SK-N-MC (cell line): ENCODE data around the gene GFER.

Source experiments
- EZH2 ChIP-seq: fragments of 200-600 bp; sonication (generic); IDR thresholded peaks from one replicate; pipeline ENCODE4 v1.6.1; 2017; ENCODE audit warnings: antibody characterized with exemption
- FOXP2 ChIP-seq: optimal IDR thresholded peaks from 2 replicates; pipeline ENCODE3; 2011; ENCODE audit warnings: mild to moderate bottlenecking, moderate library complexity; ENCODE audit not compliant: insufficient read depth; ENCODE audit errors: extremely low read length, control extremely low read depth
- POLR2AphosphoS5 ChIP-seq: IDR thresholded peaks from 2 replicates; pipeline ENCODE4 v1.6.1; 2012; ENCODE audit warnings: mild to moderate bottlenecking, low read depth, low read length, borderline replicate concordance

DNA sequence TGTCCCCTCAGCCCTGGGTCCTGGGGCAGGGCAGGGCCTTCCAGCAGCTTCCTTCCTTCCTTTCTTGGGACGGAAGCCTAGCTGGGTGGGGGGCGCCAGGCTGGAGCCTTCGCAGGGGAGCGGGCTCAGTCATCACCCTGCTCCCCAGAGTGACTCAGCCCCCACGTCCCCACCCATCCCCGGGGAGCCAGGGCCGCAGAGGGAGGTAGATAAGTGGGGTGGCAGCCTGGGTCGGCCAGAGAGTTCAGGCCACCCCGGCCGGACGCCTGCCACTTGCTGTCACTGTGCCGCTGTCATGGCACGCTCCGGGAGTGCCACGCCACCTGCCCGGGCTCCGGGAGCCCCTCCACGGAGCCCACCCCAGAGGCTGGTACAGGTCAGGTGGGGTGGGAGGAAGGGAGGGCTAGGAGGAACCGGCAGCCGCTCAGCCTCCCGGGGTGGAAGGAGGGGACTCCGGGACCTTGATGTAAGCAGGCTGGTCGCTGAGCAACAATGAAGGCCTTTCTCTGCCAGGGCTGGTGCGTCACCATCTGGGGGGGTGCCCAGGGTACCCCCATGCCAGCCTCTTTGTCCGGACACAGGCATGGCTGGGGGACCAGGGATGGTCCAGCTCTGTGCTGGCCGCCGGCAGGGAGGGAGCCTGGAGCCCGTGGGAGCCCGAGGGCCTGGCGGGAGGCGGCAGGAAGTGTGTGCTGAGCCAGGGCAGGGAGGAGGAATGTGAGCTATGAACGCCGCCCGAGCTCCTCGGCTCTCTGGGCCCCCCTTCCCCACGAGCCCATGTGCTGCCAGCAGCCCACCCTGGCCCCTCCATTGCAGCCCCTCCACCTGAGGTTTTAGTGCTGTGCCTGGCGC, 49.3 kb downstream of the GFER start:
- TF ChIP-seq POLR2AphosphoS5 (no peak), EZH2 (no peak), FOXP2 (no peak)
